Neural cell (in vitro differentiated cells): Measurements from ENCODE around the gene HLA-DRB5. TPM values are rescaled to one million over a fixed set of nuclear protein-coding genes. Genes with fewer than 3 reads are reported as not detected.

ENCODE experiments used
- H2AFZ ChIP-seq: fragments of 200-600, 300-800 bp; sonication (generic), shearing (Covaris generic); 2 replicates; pipeline ENCODE4 v1.6.0; 2014; ENCODE audit warnings: low read depth, mild to moderate bottlenecking, antibody characterized with exemption, low read length, moderate library complexity
- H3F3A ChIP-seq: fragments of 200-600 bp; shearing (Covaris generic); 2 replicates; pipeline ENCODE4 v1.6.1; 2016; ENCODE audit warnings: mild to moderate bottlenecking, moderate library complexity, mixed read lengths, antibody characterized with exemption, low read length; ENCODE audit not compliant: insufficient read depth, poor library complexity, severe bottlenecking
- H3K27ac ChIP-seq: fragments of 200-600, 300-800 bp; sonication (generic), shearing (Covaris generic); 2 replicates; pipeline ENCODE4 v1.5.1; 2014; ENCODE audit warnings: mild to moderate bottlenecking, low read length, moderate library complexity
- H3K27me3 ChIP-seq: fragments of 300-800, 200-600 bp; sonication (generic), shearing (Covaris generic); 2 replicates; pipeline ENCODE4 v1.6.0; 2014; ENCODE audit warnings: mild to moderate bottlenecking, low read depth, low read length, moderate library complexity; ENCODE audit not compliant: insufficient read depth
- H3K36me3 ChIP-seq: fragments of 300-800, 200-600 bp; sonication (generic), shearing (Covaris generic); 2 replicates; pipeline ENCODE4 v1.5.1; 2014; ENCODE audit warnings: mild to moderate bottlenecking, antibody characterized with exemption, low read length, moderate library complexity; ENCODE audit not compliant: insufficient read depth
- H3K4me2 ChIP-seq: fragments of 300-800, 200-600 bp; sonication (generic), shearing (Covaris generic); 2 replicates; pipeline ENCODE4 v1.6.0; 2014; ENCODE audit warnings: mild to moderate bottlenecking, low read length
- H3K4me3 ChIP-seq: fragments of 300-800, 200-600 bp; sonication (generic), shearing (Covaris generic); 2 replicates; pipeline ENCODE4 v1.5.1; 2014; ENCODE audit warnings: mild to moderate bottlenecking, low read length, moderate library complexity
- H3K79me2 ChIP-seq: fragments of 200-600 bp; shearing (Covaris generic); replicated peaks from 2 replicates; pipeline ENCODE4 v1.6.0; 2014; ENCODE audit warnings: mild to moderate bottlenecking, low read length, moderate library complexity; ENCODE audit not compliant: insufficient read depth
- H3K9ac ChIP-seq: fragments of 300-800, 200-600 bp; sonication (generic), shearing (Covaris generic); 2 replicates; pipeline ENCODE4 v1.6.1; 2016; ENCODE audit warnings: mild to moderate bottlenecking, low read length, mixed read lengths
- H3K9me2 ChIP-seq: fragments of 200-600 bp; shearing (Covaris generic); 2 replicates; pipeline ENCODE4 v1.6.1; 2016; ENCODE audit warnings: mild to moderate bottlenecking, low read length, mixed read lengths; ENCODE audit not compliant: insufficient read depth
- H3K9me3 ChIP-seq: fragments of 200-600, 300-800 bp; sonication (generic), shearing (Covaris generic); 2 replicates; pipeline ENCODE4 v1.6.1; 2016; ENCODE audit warnings: mild to moderate bottlenecking, mixed run types, low read length, moderate library complexity, mixed read lengths
- H4K20me1 ChIP-seq: fragments of 200-600 bp; shearing (Covaris generic); 2 replicates; pipeline ENCODE4 v1.6.1; 2016; ENCODE audit warnings: mild to moderate bottlenecking, mixed run types; ENCODE audit not compliant: insufficient read depth
- EP300 ChIP-seq: fragments of 450-650 bp; conservative IDR thresholded peaks from 2 replicates; pipeline ENCODE4 v1.6.1; 2014; ENCODE audit warnings: antibody characterized with exemption, mild to moderate bottlenecking, moderate library complexity; ENCODE audit not compliant: poor library complexity, severe bottlenecking
- EZH2 ChIP-seq: fragments of 200-600, 300-800 bp; shearing (Covaris generic), sonication (generic); IDR thresholded peaks from 2 replicates; pipeline ENCODE4 v1.6.1; 2014; ENCODE audit warnings: antibody characterized with exemption, low read length, borderline replicate concordance, mild to moderate bottlenecking; ENCODE audit not compliant: insufficient read depth, poor library complexity, severe bottlenecking
- MXI1 ChIP-seq: fragments of 450-650 bp; conservative IDR thresholded peaks from 2 replicates; pipeline ENCODE4 v1.6.1; 2014; ENCODE audit warnings: antibody characterized with exemption, mild to moderate bottlenecking; ENCODE audit not compliant: poor library complexity, severe bottlenecking
- POLR2AphosphoS5 ChIP-seq: IDR thresholded peaks from 2 replicates; pipeline ENCODE4 v1.6.1; 2012
- RAD21 ChIP-seq: fragments of 450-650 bp; conservative IDR thresholded peaks from 2 replicates; pipeline ENCODE4 v1.6.1; 2014; ENCODE audit warnings: antibody characterized with exemption, mild to moderate bottlenecking, moderate library complexity
- SMC3 ChIP-seq: fragments of 450-650 bp; conservative IDR thresholded peaks from 2 replicates; pipeline ENCODE4 v1.6.1; 2014; ENCODE audit warnings: antibody characterized with exemption, mild to moderate bottlenecking, moderate library complexity; ENCODE audit not compliant: poor library complexity
- TAF1 ChIP-seq: IDR thresholded peaks from 2 replicates; pipeline ENCODE4 v1.6.1; 2012; ENCODE audit warnings: low read depth
- polyA plus RNA-seq: library from polyadenylated mRNA; depleted of rRNA; stranded (reverse); fragments of >200 nt; gene quantifications from 2 replicates; pipeline ENCODE4 v1.2.3, GENCODE V29; 2014
- TF ChIP-seq, protein P1 (sequence below): fragments of 450-650 bp; IDR thresholded peaks from 2 replicates; pipeline ENCODE4 v1.5.1; 2014; ENCODE audit warnings: antibody characterized with exemption, mild to moderate bottlenecking, moderate library complexity; ENCODE audit not compliant: poor library complexity, severe bottlenecking
- TF ChIP-seq, protein P2 (sequence below): IDR thresholded peaks from 2 replicates; pipeline ENCODE4 v1.6.1; 2012; ENCODE audit warnings: borderline replicate concordance

Gene HLA-DRB5
- polyA plus RNA-seq, 1 donor from 2014 or later, result not detected

DNA sequence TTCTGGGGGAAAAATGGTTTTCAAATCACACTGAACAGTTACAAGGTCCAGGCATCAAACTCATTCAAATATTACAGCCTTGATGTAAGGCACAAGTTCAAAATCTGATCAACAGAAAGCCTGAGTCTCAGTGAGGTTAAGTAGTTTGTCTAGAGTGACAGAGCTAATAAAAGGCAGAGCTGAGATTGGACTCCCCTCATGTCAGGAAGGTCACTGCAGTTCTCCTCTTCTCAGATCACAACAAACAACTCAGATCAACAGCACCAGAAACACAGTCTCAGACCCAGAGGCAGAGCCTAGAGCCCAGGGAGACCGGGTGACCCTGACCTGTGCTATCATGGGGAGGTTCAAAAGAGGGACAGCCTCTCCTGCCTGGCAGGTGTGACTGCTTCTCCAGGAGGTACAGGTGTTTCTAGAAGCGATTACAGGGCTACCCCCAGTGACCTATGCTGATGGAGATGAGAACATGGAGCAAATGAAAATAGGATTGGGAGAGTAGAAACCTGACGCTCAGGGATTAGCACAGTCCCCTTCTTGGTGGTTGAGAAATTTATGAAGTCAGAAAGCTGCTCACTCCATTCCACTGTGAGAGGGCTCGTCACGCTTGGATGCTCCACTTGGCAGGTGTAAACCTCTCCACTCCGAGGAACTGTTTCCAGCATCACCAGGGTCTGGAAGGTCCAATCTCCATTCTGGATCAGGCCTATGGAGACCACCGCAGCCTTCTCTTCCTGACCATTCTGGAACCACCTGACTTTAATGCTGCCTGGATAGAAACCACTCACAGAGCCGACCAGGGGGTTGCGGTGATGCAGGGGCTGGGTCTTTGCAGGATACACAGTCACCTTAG, 24.3 kb upstream of the HLA-DRB5 start:
- Histone ChIP-seq H3K9me3 (no peaks in the 10 kb centered on the region), H3K4me2 (no peak overlapping the region), H3K9ac (no peak overlapping the region), H3F3A (no peaks in the 10 kb centered on the region), H3K9me2 (no peaks in the 10 kb centered on the region), H3K27ac (no peak overlapping the region), H4K20me1 (no peaks in the 10 kb centered on the region), H3K27me3 (no peaks in the 10 kb centered on the region), H3K79me2 (no peaks in the 10 kb centered on the region), H2AFZ (no peak overlapping the region), H3K36me3 (no peaks in the 10 kb centered on the region), H3K4me3 (no peak overlapping the region)
- no peak for TF ChIP-seq SMC3
- no peak for TF ChIP-seq EZH2
- TF ChIP-seq RAD21, result no peak
- TF ChIP-seq MXI1, result no peak
- TF ChIP-seq, protein P1, sequence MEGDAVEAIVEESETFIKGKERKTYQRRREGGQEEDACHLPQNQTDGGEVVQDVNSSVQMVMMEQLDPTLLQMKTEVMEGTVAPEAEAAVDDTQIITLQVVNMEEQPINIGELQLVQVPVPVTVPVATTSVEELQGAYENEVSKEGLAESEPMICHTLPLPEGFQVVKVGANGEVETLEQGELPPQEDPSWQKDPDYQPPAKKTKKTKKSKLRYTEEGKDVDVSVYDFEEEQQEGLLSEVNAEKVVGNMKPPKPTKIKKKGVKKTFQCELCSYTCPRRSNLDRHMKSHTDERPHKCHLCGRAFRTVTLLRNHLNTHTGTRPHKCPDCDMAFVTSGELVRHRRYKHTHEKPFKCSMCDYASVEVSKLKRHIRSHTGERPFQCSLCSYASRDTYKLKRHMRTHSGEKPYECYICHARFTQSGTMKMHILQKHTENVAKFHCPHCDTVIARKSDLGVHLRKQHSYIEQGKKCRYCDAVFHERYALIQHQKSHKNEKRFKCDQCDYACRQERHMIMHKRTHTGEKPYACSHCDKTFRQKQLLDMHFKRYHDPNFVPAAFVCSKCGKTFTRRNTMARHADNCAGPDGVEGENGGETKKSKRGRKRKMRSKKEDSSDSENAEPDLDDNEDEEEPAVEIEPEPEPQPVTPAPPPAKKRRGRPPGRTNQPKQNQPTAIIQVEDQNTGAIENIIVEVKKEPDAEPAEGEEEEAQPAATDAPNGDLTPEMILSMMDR, result no peak
- TF ChIP-seq EP300, result no peak
- TF ChIP-seq TAF1, result no peak
- TF ChIP-seq POLR2AphosphoS5, result no peak
- TF ChIP-seq, protein P2, sequence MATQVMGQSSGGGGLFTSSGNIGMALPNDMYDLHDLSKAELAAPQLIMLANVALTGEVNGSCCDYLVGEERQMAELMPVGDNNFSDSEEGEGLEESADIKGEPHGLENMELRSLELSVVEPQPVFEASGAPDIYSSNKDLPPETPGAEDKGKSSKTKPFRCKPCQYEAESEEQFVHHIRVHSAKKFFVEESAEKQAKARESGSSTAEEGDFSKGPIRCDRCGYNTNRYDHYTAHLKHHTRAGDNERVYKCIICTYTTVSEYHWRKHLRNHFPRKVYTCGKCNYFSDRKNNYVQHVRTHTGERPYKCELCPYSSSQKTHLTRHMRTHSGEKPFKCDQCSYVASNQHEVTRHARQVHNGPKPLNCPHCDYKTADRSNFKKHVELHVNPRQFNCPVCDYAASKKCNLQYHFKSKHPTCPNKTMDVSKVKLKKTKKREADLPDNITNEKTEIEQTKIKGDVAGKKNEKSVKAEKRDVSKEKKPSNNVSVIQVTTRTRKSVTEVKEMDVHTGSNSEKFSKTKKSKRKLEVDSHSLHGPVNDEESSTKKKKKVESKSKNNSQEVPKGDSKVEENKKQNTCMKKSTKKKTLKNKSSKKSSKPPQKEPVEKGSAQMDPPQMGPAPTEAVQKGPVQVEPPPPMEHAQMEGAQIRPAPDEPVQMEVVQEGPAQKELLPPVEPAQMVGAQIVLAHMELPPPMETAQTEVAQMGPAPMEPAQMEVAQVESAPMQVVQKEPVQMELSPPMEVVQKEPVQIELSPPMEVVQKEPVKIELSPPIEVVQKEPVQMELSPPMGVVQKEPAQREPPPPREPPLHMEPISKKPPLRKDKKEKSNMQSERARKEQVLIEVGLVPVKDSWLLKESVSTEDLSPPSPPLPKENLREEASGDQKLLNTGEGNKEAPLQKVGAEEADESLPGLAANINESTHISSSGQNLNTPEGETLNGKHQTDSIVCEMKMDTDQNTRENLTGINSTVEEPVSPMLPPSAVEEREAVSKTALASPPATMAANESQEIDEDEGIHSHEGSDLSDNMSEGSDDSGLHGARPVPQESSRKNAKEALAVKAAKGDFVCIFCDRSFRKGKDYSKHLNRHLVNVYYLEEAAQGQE, result no peak

DNA sequence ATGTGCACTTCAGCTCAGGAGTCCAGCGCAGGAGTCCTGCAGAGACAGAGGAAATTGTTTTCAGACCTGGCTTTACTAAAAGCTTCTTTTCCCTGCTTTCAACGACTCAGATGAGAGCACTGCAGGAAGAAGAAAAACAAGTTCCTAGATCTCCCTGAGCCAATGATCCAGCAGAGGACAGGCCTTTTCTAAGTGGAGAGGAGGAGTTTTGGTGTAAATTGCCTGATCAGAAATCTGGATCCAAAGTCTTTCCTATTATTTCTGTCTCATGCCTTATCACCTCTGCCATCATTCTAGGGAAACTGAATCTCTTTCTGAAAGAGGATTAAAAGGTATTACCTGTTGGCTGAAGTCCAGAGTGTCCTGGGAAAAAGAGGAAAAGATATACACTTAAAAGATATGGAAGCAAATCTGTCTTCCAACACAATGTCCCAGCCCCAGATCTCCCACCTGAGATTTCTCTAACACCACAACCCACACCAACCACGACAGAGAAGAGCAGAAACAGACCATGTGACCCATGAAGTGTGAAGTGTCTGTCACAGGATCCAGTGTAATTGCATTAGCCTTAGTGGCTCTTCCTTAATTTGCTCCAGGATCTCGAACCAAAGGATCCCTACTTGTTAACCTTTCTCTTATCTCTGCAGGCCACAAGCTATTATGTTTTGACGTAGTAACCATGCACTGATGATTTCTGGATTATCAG, 23.1 kb upstream of the HLA-DRB5 start:
- no peak overlapping the region for H2AFZ ChIP-seq
- H3F3A ChIP-seq, result no peaks in the 10 kb centered on the region
- H4K20me1 ChIP-seq, result no peaks in the 10 kb centered on the region
- no peaks in the 10 kb centered on the region for H3K9me2 ChIP-seq
- no peak overlapping the region for H3K27ac ChIP-seq
- no peak overlapping the region for H3K4me3 ChIP-seq
- TF ChIP-seq SMC3 (no peak), EZH2 (no peak), TAF1 (no peak)
- TF ChIP-seq, protein P1, result no peak
- no peak overlapping the region for H3K4me2 ChIP-seq
- H3K9me3 ChIP-seq, result no peaks in the 10 kb centered on the region
- no peaks in the 10 kb centered on the region for H3K27me3 ChIP-seq
- no peaks in the 10 kb centered on the region for H3K36me3 ChIP-seq
- H3K9ac ChIP-seq, result no peak overlapping the region
- H3K79me2 ChIP-seq, result no peaks in the 10 kb centered on the region
